IMR-90 (cell line): Measurements from ENCODE around the gene ZNF506. TPM values are rescaled to one million over a fixed set of nuclear protein-coding genes. Genes with fewer than 3 reads are reported as not detected.
"Not testable (repeated sequence)": the region's sequence is repeated elsewhere in the genome, so short reads cannot be mapped to it uniquely, and the experiment has no call there.

Experiments
- ATAC-seq: fragments of 200-7000 bp; cut with Tn5 transposase; 2 replicates; pipeline ENCODE4 v1.9.1; 2020; ENCODE audit warnings: low read depth, mild to moderate bottlenecking, moderate library complexity
- BruUV-seq: library from RNA; stranded (reverse); fragments of 400-500 nt; replicated peaks from 2 replicates; lab custom pipeline; 2021; lab: Mats Ljungman, UMichigan
- CTCF ChIA-PET: fragments of 300-600 bp; formaldehyde crosslinking; extraction: SDS; loops from one replicate; lab custom pipeline; 2021; ENCODE audit warnings: antibody characterized with exemption; lab: Yijun Ruan, JAX
- POLR2A ChIA-PET: fragments of 300-600 bp; sonication (Branson Sonifier 250); formaldehyde crosslinking; loops from one replicate; lab custom pipeline; 2022; ENCODE audit warnings: antibody characterized with exemption; ENCODE audit not compliant: unreplicated experiment; lab: Charles Lee
- DNase-seq: peaks from one replicate; pipeline ENCODE4 v3.0.0; 2013
- H2AFZ ChIP-seq: replicated peaks from 2 replicates; pipeline ENCODE3; 2013; ENCODE audit warnings: low read length, mild to moderate bottlenecking; ENCODE audit not compliant: poor library complexity
- H2AK5ac ChIP-seq: 2 replicates; pipeline ENCODE4 v1.6.1; 2013; ENCODE audit warnings: low read depth, low read length, inconsistent platforms
- H2AK9ac ChIP-seq: replicated peaks from 2 replicates; pipeline ENCODE3; 2013; ENCODE audit warnings: mild to moderate bottlenecking, low read depth, low read length, moderate library complexity; ENCODE audit not compliant: poor library complexity
- H2BK120ac ChIP-seq: 2 replicates; pipeline ENCODE4 v1.6.1; 2013; ENCODE audit warnings: low read depth, low read length, inconsistent platforms
- H2BK15ac ChIP-seq: 3 replicates; pipeline ENCODE4 v1.6.1; 2013; ENCODE audit warnings: low read depth, low read length, inconsistent platforms
- H2BK20ac ChIP-seq: 2 replicates; pipeline ENCODE4 v1.6.1; 2013; ENCODE audit warnings: low read depth, mild to moderate bottlenecking, inconsistent platforms, low read length, moderate library complexity
- H2BK5ac ChIP-seq: 2 replicates; pipeline ENCODE4 v1.6.1; 2013; ENCODE audit warnings: mild to moderate bottlenecking, low read depth, low read length, inconsistent platforms; ENCODE audit not compliant: poor library complexity, severe bottlenecking
- H3K14ac ChIP-seq: replicated peaks from 2 replicates; pipeline ENCODE4 v1.6.1; 2013; ENCODE audit warnings: low read depth, low read length, inconsistent platforms
- H3K18ac ChIP-seq: 2 replicates; pipeline ENCODE4 v1.6.1; 2013; ENCODE audit warnings: low read depth, low read length, control low read depth
- H3K23ac ChIP-seq: 2 replicates; pipeline ENCODE4 v1.6.1; 2013; ENCODE audit warnings: low read depth, low read length, inconsistent platforms
- H3K27ac ChIP-seq: 2 replicates; pipeline ENCODE4 v1.5.1; 2013; ENCODE audit warnings: mild to moderate bottlenecking, control low read depth, low read length; ENCODE audit not compliant: insufficient read depth
- H3K27me3 ChIP-seq: 2 replicates; pipeline ENCODE4 v1.6.1; 2013; ENCODE audit warnings: low read length; ENCODE audit not compliant: control insufficient read depth, insufficient read depth
- H3K36me3 ChIP-seq: 2 replicates; pipeline ENCODE4 v1.6.1; 2013; ENCODE audit warnings: low read length, mixed read lengths; ENCODE audit not compliant: control insufficient read depth, insufficient read depth
- H3K4ac ChIP-seq: 2 replicates; pipeline ENCODE4 v1.6.1; 2013; ENCODE audit warnings: low read depth, low read length, inconsistent platforms
- H3K4me1 ChIP-seq: 2 replicates; pipeline ENCODE4 v1.6.1; 2013; ENCODE audit warnings: low read length, mixed read lengths; ENCODE audit not compliant: control insufficient read depth, insufficient read depth
- H3K4me2 ChIP-seq: 2 replicates; pipeline ENCODE4 v1.6.1; 2013; ENCODE audit warnings: low read depth, mild to moderate bottlenecking, control low read depth, low read length, moderate library complexity
- H3K4me3 ChIP-seq: 2 replicates; pipeline ENCODE4 v1.5.1; 2013; ENCODE audit warnings: low read depth, mild to moderate bottlenecking, control low read depth, low read length, moderate library complexity; ENCODE audit not compliant: insufficient read depth
- H3K56ac ChIP-seq: 2 replicates; pipeline ENCODE4 v1.6.1; 2013; ENCODE audit warnings: low read length, inconsistent platforms; ENCODE audit not compliant: insufficient read depth; ENCODE audit errors: extremely low read depth
- H3K79me1 ChIP-seq, 2 experiments: 2 replicates each; pipeline ENCODE4 v1.6.1; 2013; ENCODE audit warnings: low read length in 2 of 2, inconsistent platforms in 1 of 2, low read depth in 1 of 2
- H3K9ac ChIP-seq: 2 replicates; pipeline ENCODE4 v1.6.1; 2013; ENCODE audit warnings: low read depth, low read length, control low read depth
- H3K9me1 ChIP-seq: 2 replicates; pipeline ENCODE4 v1.6.1; 2013; ENCODE audit warnings: low read length, inconsistent platforms; ENCODE audit not compliant: insufficient read depth
- H3K9me3 ChIP-seq: 2 replicates; pipeline ENCODE4 v1.6.1; 2013; ENCODE audit warnings: low read length; ENCODE audit not compliant: control insufficient read depth, insufficient read depth
- H4K20me1 ChIP-seq: 2 replicates; pipeline ENCODE4 v1.6.1; 2013; ENCODE audit warnings: low read length, inconsistent platforms; ENCODE audit not compliant: insufficient read depth
- H4K5ac ChIP-seq: 2 replicates; pipeline ENCODE4 v1.6.1; 2013; ENCODE audit warnings: mild to moderate bottlenecking, low read depth, low read length, control low read depth
- H4K8ac ChIP-seq, 2 experiments: 2 replicates each; pipeline ENCODE4 v1.6.1; 2013; ENCODE audit warnings: low read depth in 2 of 2, low read length in 2 of 2, control low read depth in 1 of 2, inconsistent platforms in 1 of 2
- H4K91ac ChIP-seq: 2 replicates; pipeline ENCODE4 v1.6.1; 2013; ENCODE audit warnings: low read depth, low read length, inconsistent platforms; ENCODE audit not compliant: insufficient read depth
- WGBS, 2 experiments: methylation state at CpG; one replicate each; pipeline versions ENCODE4 v1.1.5 to v1.1.7; 2013; ENCODE audit warnings: missing lambda C conversion rate in 2 of 2; ENCODE audit not compliant: insufficient read length in 1 of 2; ENCODE audit errors: extremely low coverage in 2 of 2; 5-methylcytosine and 5-hydroxymethylcytosine counted together
- dilution Hi-C: fragments of 300-500 bp; cut with HindIII; formaldehyde crosslinking; loops from one replicate; pipeline ENCODE4 v1.14.3; 2018; ENCODE audit warnings: low sequenced_read_pairs; ENCODE audit not compliant: unreplicated experiment
- in situ Hi-C: fragments of 300-500 bp; cut with MboI; formaldehyde crosslinking; loops from 3 replicates; pipeline ENCODE4 v1.14.3; 2019; ENCODE audit warnings: low sequenced_read_pairs, inconsistent platforms, mixed read lengths
- intact Hi-C: fragments of 100-400 bp; cut with micrococcal nuclease; formaldehyde crosslinking; loops from 2 replicates; pipeline ENCODE4 v1.10.0; 2022
- polyA plus RNA-seq, 3 experiments: library from polyadenylated mRNA; depleted of rRNA; stranded (reverse); fragments of >200 nt; gene quantifications; 2 replicates each; pipeline ENCODE4 v1.2.3, GENCODE V29; 2012; ENCODE audit warnings: low replicate concordance in 1 of 3
- total RNA-seq: library from RNA; depleted of rRNA; stranded (reverse); fragments of >200 nt; gene quantifications from 2 replicates; pipeline ENCODE4 v1.2.3, GENCODE V29; 2012

The ZNF506 gene
- total and polyA plus RNA-seq, 2 of the 4 experiments (the other 2 are of a cell fraction): 2.4 to 6.1 TPM

GRCh38 chr19:19743921-19744320 lies 77.6 kb downstream of the ZNF506 start:
- H3K23ac ChIP-seq, H3K27ac ChIP-seq, H3K9ac ChIP-seq, H4K91ac ChIP-seq, H4K5ac ChIP-seq, H2AK5ac ChIP-seq, H2BK5ac ChIP-seq, ATAC-seq, intact Hi-C loops, CTCF ChIA-PET, H3K4me1 ChIP-seq, DNase-seq, H4K20me1 ChIP-seq, H3K79me1 ChIP-seq, H3K4me3 ChIP-seq, H2BK120ac ChIP-seq, H3K14ac ChIP-seq, H4K8ac ChIP-seq, H2BK20ac ChIP-seq, H2BK15ac ChIP-seq, H3K4ac ChIP-seq, H2AFZ ChIP-seq, POLR2A ChIA-PET, in situ Hi-C loops, H3K9me1 ChIP-seq, H3K36me3 ChIP-seq, dilution Hi-C loops, BruUV-seq, H3K18ac ChIP-seq, H3K4me2 ChIP-seq, H2AK9ac ChIP-seq, H3K27me3 ChIP-seq, H3K56ac ChIP-seq: not testable (repeated sequence)
- no CpG with 5 or more reads among the region's 6 CpGs for WGBS, 2 experiments
- peaks cover 37% of the 10 kb centered on the region for H3K9me3 ChIP-seq
